Measurements from ENCODE around the gene TRPV6. TPM values are rescaled to one million over a fixed set of nuclear protein-coding genes. Genes with fewer than 3 reads are reported as not detected.

TRPV6 gene
- total and polyA plus RNA-seq, 2 donors (not counting 1 experiment from before 2014, with no cell fraction given) = not detected

DNA sequence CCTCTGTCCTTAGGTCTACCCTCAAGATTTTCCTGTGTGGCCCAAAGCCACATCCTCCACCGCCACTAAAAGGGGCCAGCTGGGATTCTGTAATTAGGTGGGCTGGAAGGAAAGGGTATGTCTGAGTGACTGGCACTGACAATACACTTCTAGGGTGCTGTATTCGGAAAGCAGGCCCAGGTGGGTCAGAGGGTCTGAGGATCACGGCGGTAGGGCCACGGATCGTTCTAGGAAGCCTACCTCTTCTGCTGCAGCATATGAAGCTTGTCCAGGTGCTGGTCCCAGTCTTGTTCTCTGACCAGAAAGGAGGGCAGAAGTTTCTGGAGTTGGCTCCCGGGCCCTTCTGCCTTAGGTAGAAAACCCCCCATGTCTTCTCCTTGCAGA, 47.5 kb upstream of the TRPV6 start:
- Histone ChIP-seq H2AFZ (ENCODE audit: low read length) (no peak overlapping the region), H3K4me3 (replicated peaks in 1 of 4; ENCODE audit: control extremely low read depth in 1 of 4, insufficient read depth in 1 of 4, low read depth in 3 of 4, low read length in 4 of 4) (no peak overlapping the region)
- no peak for TF ChIP-seq EZH2 (IDR thresholded peaks at IDR 0.05; ENCODE audit: low read length, missing control alignments)
- TF ChIP-seq, protein P1, sequence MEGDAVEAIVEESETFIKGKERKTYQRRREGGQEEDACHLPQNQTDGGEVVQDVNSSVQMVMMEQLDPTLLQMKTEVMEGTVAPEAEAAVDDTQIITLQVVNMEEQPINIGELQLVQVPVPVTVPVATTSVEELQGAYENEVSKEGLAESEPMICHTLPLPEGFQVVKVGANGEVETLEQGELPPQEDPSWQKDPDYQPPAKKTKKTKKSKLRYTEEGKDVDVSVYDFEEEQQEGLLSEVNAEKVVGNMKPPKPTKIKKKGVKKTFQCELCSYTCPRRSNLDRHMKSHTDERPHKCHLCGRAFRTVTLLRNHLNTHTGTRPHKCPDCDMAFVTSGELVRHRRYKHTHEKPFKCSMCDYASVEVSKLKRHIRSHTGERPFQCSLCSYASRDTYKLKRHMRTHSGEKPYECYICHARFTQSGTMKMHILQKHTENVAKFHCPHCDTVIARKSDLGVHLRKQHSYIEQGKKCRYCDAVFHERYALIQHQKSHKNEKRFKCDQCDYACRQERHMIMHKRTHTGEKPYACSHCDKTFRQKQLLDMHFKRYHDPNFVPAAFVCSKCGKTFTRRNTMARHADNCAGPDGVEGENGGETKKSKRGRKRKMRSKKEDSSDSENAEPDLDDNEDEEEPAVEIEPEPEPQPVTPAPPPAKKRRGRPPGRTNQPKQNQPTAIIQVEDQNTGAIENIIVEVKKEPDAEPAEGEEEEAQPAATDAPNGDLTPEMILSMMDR (conservative IDR thresholded peaks at IDR 0.05 in 1 of 2, IDR thresholded peaks at IDR 0.05 in 1 of 2; ENCODE audit: low read depth in 1 of 2, low read length in 2 of 2) = no peak

DNA sequence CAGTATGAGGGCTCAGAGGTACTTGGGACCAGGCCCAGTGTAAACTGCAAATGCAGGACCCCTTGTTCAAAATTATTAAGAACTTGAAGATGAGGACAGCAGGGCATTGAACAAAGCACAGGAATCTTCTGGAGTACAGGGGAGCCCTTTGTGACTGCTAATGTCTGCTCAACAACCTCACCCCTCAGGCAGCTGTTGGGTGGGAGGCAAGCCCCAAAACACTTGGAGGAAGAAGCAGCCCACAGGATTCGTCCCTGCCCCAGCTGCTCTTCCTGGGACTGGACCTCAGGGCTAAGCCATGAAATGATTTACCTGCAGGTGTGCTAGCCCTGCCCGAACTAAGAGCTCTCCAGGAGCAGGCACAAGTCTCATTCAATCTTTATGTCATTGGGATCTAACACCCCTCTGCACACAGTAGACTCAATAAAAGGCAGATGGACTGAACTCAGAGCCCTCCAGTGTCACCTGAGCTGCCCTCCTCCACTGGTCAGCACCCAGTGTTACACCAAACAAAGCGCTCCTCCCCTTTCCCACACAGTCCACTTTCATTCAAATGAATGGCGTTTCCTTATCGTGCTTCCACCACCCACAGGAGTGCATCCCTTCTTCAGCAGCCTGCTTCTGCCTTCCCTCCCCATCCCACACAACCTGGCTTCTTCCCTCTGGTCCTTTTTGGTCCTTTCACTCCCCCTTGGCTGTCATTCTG, 47.0 kb upstream of the TRPV6 start:
- Histone ChIP-seq H3K27me3 (ENCODE audit: control insufficient read depth, insufficient read depth, low read length) (no peaks in the 10 kb centered on the region), H2AFZ (ENCODE audit: low read length) (no peak overlapping the region), H3K4me3 (replicated peaks in 1 of 4; ENCODE audit: control extremely low read depth in 1 of 4, insufficient read depth in 1 of 4, low read depth in 3 of 4, low read length in 4 of 4) (no peak overlapping the region), H3K79me2 (ENCODE audit: control insufficient read depth, insufficient read depth, low read length) (no peaks in the 10 kb centered on the region), H3K4me1 (ENCODE audit: control insufficient read depth, extremely low read depth, insufficient read depth, low read length) (no peaks in the 10 kb centered on the region), H4K20me1 (ENCODE audit: control insufficient read depth, extremely low read depth, insufficient read depth, low read length) (no peaks in the 10 kb centered on the region), H3K9me3 (ENCODE audit: control insufficient read depth, insufficient read depth, low read depth, low read length) (no peaks in the 10 kb centered on the region), H3K27ac (ENCODE audit: insufficient read depth, low read length) (no peak overlapping the region), H3K4me2 (ENCODE audit: extremely low read depth, insufficient read depth, low read length) (no peak overlapping the region), H3K9ac (ENCODE audit: insufficient read depth, low read length) (no peak overlapping the region), H3K36me3 (ENCODE audit: control insufficient read depth, insufficient read depth, low read length) (no peaks in the 10 kb centered on the region)
- no peak for DNase-seq (ENCODE audit: low read depth in 2 of 2)
- TF ChIP-seq EZH2 (IDR thresholded peaks at IDR 0.05; ENCODE audit: low read length, missing control alignments) = no peak
- TF ChIP-seq, protein P1 (conservative IDR thresholded peaks at IDR 0.05 in 1 of 2, IDR thresholded peaks at IDR 0.05 in 1 of 2; ENCODE audit: low read depth in 1 of 2, low read length in 2 of 2) = no peak

More for the DNA sequence above, 47.5 kb upstream of the TRPV6 start:
- Histone ChIP-seq H3K27ac (ENCODE audit: insufficient read depth, low read length) (no peak overlapping the region), H3K9me3 (ENCODE audit: control insufficient read depth, insufficient read depth, low read depth, low read length) (no peaks in the 10 kb centered on the region), H3K9ac (ENCODE audit: insufficient read depth, low read length) (no peak overlapping the region), H3K27me3 (ENCODE audit: control insufficient read depth, insufficient read depth, low read length) (no peaks in the 10 kb centered on the region), H3K4me1 (ENCODE audit: control insufficient read depth, extremely low read depth, insufficient read depth, low read length) (no peaks in the 10 kb centered on the region), H4K20me1 (ENCODE audit: control insufficient read depth, extremely low read depth, insufficient read depth, low read length) (no peaks in the 10 kb centered on the region), H3K79me2 (ENCODE audit: control insufficient read depth, insufficient read depth, low read length) (no peaks in the 10 kb centered on the region), H3K36me3 (ENCODE audit: control insufficient read depth, insufficient read depth, low read length) (no peaks in the 10 kb centered on the region), H3K4me2 (ENCODE audit: extremely low read depth, insufficient read depth, low read length) (no peak overlapping the region)
- no peak for DNase-seq (ENCODE audit: low read depth in 2 of 2)

DNA sequence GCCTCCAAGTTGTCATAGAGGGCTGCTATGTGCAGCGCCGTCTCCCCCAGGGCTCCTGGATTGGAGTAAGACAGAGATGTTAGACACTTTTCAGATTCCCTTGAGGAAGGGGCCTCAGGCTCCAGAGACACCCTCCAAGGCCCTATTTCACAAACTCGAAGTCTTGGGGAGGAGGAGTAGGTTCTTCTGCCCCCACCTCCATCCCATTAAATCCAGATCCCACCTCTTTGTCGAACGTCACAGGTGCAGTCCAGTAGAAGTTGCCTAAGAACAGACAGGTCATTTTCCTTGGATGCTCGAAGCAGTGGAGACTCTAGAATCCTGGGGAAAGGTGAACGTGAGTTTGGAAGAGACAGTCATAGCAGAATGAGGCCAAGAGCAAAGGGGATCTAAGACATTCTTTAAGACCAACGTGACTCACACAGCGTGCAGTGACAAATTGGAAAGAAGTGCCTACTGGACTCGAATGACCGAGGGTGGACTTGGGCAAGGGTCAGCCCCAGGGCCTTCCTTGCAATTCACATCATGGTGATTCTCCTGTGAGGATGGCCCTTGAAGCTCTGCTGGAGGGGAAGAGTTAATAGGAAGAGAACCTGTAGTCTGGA, 44.7 kb upstream of the TRPV6 start:
- H3K9me3 ChIP-seq (ENCODE audit: control insufficient read depth, insufficient read depth, low read depth, low read length) = no peaks in the 10 kb centered on the region
- H3K4me2 ChIP-seq (ENCODE audit: extremely low read depth, insufficient read depth, low read length) = no peak overlapping the region
- no peaks in the 10 kb centered on the region for H3K4me1 ChIP-seq (ENCODE audit: control insufficient read depth, extremely low read depth, insufficient read depth, low read length)
- no peaks in the 10 kb centered on the region for H3K79me2 ChIP-seq (ENCODE audit: control insufficient read depth, insufficient read depth, low read length)
- DNase-seq (ENCODE audit: low read depth in 2 of 2) = no peak
- H3K4me3 ChIP-seq (replicated peaks in 1 of 4; ENCODE audit: control extremely low read depth in 1 of 4, insufficient read depth in 1 of 4, low read depth in 3 of 4, low read length in 4 of 4) = no peak overlapping the region
- no peak overlapping the region for H3K9ac ChIP-seq (ENCODE audit: insufficient read depth, low read length)
- no peak overlapping the region for H3K27ac ChIP-seq (ENCODE audit: insufficient read depth, low read length)
- no peak overlapping the region for H2AFZ ChIP-seq (ENCODE audit: low read length)
- no peak for TF ChIP-seq EZH2 (IDR thresholded peaks at IDR 0.05; ENCODE audit: low read length, missing control alignments)
- TF ChIP-seq, protein P1 (conservative IDR thresholded peaks at IDR 0.05 in 1 of 2, IDR thresholded peaks at IDR 0.05 in 1 of 2; ENCODE audit: low read depth in 1 of 2, low read length in 2 of 2) = no peak
- H4K20me1 ChIP-seq (ENCODE audit: control insufficient read depth, extremely low read depth, insufficient read depth, low read length) = no peaks in the 10 kb centered on the region
- H3K36me3 ChIP-seq (ENCODE audit: control insufficient read depth, insufficient read depth, low read length) = no peaks in the 10 kb centered on the region
- no peaks in the 10 kb centered on the region for H3K27me3 ChIP-seq (ENCODE audit: control insufficient read depth, insufficient read depth, low read length)

Data from fibroblast of lung (primary cell).